Choroid plexus epithelial cell (primary cell): ENCODE data around the gene SF3B1.
"Not testable (repeated sequence)": the region's sequence is repeated elsewhere in the genome, so short reads cannot be mapped to it uniquely, and the experiment has no call there.

ENCODE experiments used
- DNase-seq: peaks from one replicate; pipeline ENCODE4 v3.0.0-alpha.2; 2010; ENCODE audit warnings: low read depth
- H3K4me3 ChIP-seq: 2 replicates; pipeline ENCODE4 v1.5.1; 2011; ENCODE audit warnings: low read depth, mild to moderate bottlenecking, control low read depth, low read length, moderate library complexity
- TF ChIP-seq, protein P1 (sequence below): conservative IDR thresholded peaks from 2 replicates; pipeline ENCODE4 v1.5.1; 2011; ENCODE audit warnings: low read depth, mild to moderate bottlenecking, control low read depth, inconsistent platforms, low read length, moderate library complexity

The SF3B1 gene

DNA sequence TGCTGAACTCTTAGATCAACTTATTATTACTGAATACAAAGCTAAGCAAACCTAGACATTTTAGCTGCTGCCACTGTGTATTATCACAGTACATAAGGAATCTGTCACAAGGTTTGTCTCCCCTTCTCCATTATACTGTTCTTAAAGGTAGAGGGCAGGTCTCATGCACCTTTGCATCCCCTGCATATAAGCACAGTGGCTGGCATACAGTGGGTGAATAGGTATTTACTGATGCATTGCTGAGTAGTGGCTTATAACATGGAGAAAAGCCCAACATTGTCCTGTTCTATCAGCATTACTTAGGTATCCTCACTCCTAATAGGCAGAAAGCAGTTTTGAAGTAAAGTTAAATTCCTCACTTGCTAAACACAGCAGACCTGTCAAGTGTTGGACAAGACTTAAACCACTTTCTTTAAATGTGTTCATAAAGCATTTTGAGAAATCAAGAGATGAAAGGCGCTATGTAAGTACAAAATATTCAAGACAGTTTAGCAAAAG, 43.6 kb downstream of the SF3B1 start:
- no peak overlapping the region for H3K4me3 ChIP-seq
- TF ChIP-seq, protein P1, sequence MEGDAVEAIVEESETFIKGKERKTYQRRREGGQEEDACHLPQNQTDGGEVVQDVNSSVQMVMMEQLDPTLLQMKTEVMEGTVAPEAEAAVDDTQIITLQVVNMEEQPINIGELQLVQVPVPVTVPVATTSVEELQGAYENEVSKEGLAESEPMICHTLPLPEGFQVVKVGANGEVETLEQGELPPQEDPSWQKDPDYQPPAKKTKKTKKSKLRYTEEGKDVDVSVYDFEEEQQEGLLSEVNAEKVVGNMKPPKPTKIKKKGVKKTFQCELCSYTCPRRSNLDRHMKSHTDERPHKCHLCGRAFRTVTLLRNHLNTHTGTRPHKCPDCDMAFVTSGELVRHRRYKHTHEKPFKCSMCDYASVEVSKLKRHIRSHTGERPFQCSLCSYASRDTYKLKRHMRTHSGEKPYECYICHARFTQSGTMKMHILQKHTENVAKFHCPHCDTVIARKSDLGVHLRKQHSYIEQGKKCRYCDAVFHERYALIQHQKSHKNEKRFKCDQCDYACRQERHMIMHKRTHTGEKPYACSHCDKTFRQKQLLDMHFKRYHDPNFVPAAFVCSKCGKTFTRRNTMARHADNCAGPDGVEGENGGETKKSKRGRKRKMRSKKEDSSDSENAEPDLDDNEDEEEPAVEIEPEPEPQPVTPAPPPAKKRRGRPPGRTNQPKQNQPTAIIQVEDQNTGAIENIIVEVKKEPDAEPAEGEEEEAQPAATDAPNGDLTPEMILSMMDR, result no peak
- no peak for DNase-seq

DNA sequence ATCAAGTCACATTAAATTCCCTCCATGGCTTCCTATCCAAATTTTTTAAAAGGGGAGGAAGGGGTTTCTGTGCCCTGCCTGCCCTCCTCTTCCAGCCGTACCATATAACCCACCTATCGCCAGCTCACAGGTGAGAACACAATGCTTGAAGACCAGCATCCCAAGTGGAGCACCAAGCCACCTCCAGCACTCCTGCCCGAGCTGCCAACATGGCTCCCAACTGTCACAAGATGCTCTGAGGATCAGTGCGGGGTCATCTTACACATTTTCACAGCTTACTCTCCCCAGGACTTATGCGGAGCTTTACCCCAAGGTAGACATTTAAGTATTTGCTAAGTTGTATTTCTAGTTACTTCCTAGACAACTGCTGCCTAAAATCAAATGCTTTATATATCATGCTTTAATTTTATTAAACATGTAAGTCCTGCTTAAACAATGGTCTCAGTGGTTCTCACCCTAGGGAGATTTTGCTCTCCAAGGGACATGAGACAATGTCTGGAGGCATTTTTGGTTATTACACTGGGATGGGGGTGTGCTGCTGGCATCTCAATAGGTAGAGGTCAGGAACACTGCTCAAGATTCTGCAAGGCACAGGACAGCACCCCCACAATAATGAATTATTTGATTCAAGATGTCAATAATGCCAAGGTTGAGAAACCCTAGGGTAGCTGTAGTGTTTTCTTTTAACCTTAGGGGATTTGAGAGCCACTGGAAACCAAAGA, 45.8 kb downstream of the SF3B1 start:
- DNase-seq, result no peak
- TF ChIP-seq, protein P1, result no peak
- no peak overlapping the region for H3K4me3 ChIP-seq

DNA sequence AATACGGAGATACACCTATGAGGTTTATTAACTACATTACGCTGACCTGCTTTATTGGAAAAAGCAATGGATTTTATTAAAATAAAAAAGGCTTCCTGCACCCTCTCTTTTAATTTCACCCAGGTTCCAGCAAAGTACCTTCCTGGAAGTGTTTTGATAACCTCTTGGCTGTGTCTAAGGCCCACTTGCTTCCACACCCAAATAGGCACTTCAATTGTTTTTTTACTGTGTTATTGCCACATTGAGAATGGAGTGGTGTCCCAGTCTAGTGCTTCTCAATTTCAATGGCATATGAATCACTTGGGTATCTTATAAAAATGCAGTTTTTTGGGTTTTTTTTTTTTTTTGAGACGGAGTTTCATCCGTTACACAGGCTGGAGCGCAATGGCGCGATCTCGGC, 47.6 kb downstream of the SF3B1 start:
- H3K4me3 ChIP-seq, result no peak overlapping the region
- DNase-seq, result no peak
- TF ChIP-seq, protein P1, result no peak

DNA sequence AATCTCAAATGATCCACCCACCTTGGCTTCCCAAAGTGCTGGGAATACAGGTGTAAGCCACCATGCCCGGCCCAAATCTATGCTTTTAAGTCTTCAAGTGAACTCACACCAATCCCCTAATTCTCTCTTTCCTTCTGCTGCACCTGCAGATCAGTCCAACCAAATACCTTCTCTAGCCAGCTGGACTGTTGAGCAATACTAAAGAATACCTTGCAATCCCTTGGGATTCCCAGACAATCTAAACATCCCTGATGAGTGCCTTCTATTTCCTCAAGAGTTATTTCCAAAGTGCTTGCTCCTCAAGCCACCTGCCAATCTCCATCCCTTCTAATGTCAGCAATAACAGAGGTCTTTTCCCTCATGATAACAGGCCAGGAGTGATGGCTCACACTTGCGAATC, 48.6 kb downstream of the SF3B1 start:
- no peak for DNase-seq
- H3K4me3 ChIP-seq, result no peak overlapping the region
- TF ChIP-seq, protein P1, result no peak

DNA sequence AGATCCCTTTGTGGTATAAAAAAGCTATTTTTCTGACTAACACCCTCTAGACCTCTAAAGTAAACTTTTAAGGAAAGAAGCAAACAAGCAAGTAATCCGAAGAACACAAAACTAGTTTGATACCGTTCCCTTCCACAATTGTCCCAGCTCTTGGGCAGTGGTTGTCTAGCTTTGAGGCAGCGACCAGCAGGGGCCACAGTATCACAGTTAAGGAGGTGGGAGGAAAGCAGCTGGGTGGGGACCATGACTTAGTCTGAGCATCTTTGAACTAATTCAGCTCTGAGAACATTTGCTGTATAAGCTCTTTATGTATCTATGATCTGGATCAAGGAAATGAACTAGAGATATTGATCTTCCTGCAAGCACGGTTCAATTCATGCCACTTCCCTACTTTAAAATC, 51.0 kb downstream of the SF3B1 start:
- no peak for DNase-seq
- TF ChIP-seq, protein P1, result no peak
- H3K4me3 ChIP-seq, result no peak overlapping the region

DNA sequence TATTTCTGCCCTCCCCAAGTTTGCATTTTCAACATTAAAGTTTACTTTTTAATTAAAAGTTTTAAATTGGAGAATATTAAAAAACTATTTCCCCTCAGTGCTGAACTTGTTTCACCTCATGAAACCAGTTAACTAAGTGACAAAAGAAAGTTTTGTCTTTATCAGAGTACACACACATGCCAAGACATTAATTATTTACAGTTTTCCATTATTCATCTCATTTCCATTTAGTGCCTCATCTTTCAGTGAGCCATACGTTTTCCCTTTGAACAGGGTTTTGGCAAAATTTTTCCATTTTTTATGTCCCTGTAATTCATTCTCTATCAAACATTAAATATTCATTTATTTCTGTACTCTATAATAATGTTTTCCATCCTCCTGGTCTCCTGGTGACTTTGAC, 53.2 kb downstream of the SF3B1 start:
- no peak overlapping the region for H3K4me3 ChIP-seq
- no peak for DNase-seq
- TF ChIP-seq, protein P1, result no peak

DNA sequence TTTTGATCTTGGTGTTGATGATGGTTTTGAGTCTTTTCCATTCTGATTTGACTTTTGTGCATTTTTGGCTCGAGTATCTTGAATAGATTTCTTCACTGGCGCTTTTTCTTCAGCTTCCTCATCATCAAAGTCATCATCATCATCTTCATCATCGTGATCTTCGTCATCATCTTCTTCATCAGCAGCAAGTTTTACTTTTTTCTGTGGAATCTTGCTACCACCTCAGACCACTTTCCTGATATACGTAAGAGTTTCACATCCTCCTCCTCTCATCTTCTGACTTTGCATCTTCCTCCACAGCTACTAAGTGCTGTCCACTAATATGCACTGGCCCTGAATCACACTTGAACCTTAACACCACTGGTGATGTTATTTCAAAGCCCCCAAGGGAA, 54.9 kb downstream of the SF3B1 start:
- H3K4me3 ChIP-seq, DNase-seq: not testable (repeated sequence)

DNA sequence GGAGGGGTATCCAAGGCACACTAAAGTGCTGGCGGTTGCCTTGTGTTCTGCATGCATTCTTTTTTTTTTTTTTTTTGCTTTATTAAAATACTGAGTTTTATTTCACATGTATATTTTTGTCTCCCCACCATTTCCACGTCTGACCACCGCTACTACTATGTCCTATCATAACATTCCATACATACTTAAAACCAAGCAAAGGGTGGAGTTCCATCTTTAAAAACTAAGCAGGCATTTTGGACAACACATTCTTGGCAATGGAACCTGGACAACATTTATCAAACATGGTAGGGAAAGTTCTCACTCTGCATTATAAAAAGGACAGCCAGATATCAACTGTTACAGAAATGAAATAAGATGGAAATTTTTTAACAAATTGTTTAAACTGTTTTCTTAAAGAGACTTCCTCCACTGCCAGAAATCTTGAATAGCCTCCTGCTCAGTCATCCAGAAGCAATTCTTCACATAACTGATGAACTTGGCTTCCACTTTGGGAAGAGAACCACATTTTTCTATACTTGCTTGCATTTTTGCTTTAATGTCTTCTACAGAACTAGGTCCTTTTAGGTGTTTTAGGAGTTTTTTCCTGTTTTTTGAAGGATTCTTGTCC, 55.4 kb downstream of the SF3B1 start:
- peak; percentile 54 for DNase-seq
- not testable (repeated sequence) for H3K4me3 ChIP-seq
